Measurements from ENCODE around the gene LSM5. TPM values are rescaled to one million over a fixed set of nuclear protein-coding genes. Genes with fewer than 3 reads are reported as not detected.
"Not testable (repeated sequence)": the region's sequence is repeated elsewhere in the genome, so short reads cannot be mapped to it uniquely, and the experiment has no call there.

The LSM5 gene
- total and polyA plus RNA-seq, 9 of the 15 experiments (the other 6 are each of a cell fraction or from before 2014, with no cell fraction given) = 36.3 to 620 (median 186) TPM

DNA sequence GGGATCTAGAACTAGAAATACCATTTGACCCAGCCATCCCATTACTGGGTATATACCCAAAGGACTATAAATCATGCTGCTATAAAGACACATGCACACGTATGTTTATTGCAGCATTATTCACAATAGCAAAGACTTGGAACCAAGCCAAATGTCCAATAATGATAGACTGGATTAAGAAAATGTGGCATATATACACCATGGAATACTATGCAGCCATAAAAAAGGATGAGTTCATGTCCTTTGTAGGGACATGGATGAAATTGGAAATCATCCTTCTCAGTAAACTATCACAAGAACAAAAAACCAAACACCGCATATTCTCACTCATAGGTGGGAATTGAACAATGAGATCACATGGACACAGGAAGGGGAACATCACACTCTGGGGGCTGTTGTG is 20.2 kb downstream of the LSM5 start:
- H3K9ac ChIP-seq (ENCODE audit: insufficient read depth in 1 of 2, low read depth in 2 of 2, low read length in 2 of 2); H3K36me3 ChIP-seq (ENCODE audit: control insufficient read depth, insufficient read depth, low read length); H2AFZ ChIP-seq (ENCODE audit: low read depth, low read length); FAIRE-seq; H4K20me1 ChIP-seq (replicated peaks; ENCODE audit: control insufficient read depth, insufficient read depth, low read length); DNase-seq (ENCODE audit: extremely low read depth in 1 of 4, low spot score in 3 of 4); H3K4me1 ChIP-seq (replicated peaks in 1 of 2; ENCODE audit: control insufficient read depth in 2 of 2, insufficient read depth in 2 of 2, low read length in 2 of 2); H3K79me2 ChIP-seq (ENCODE audit: control insufficient read depth, insufficient read depth, low read length); CTCF ChIA-PET (ENCODE audit: low intra/inter-chr PET ratio); ATAC-seq; H3K9me3 ChIP-seq (replicated peaks; ENCODE audit: control insufficient read depth, insufficient read depth, low read depth, low read length); POLR2A ChIA-PET; H3K4me2 ChIP-seq (ENCODE audit: insufficient read depth, low read length); H3K4me3 ChIP-seq; H3K9me1 ChIP-seq (ENCODE audit: control insufficient read depth, insufficient read depth, low read length); intact Hi-C loops (cut with micrococcal nuclease); H3K27ac ChIP-seq (ENCODE audit: extremely low read depth, low read depth, low read length); BruUV-seq (replicated peaks); in situ Hi-C loops (cut with MboI): not testable (repeated sequence)
- peak; percentile 58; the same call in 1 of the 2 replicates for TF ChIP-seq NFIC (IDR thresholded peaks at IDR 0.05)
- no CpG with 5 or more reads among the region's 2 CpGs for WGBS (ENCODE audit: insufficient coverage, low coverage, missing lambda C conversion rate)
- H3K27me3 ChIP-seq (ENCODE audit: control insufficient read depth in 2 of 2, insufficient read depth in 2 of 2, low read length in 2 of 2) = peaks cover 7 to 12% of the 10 kb centered on the region in 2 experiments; a peak in 4 of 5 replicates

DNA sequence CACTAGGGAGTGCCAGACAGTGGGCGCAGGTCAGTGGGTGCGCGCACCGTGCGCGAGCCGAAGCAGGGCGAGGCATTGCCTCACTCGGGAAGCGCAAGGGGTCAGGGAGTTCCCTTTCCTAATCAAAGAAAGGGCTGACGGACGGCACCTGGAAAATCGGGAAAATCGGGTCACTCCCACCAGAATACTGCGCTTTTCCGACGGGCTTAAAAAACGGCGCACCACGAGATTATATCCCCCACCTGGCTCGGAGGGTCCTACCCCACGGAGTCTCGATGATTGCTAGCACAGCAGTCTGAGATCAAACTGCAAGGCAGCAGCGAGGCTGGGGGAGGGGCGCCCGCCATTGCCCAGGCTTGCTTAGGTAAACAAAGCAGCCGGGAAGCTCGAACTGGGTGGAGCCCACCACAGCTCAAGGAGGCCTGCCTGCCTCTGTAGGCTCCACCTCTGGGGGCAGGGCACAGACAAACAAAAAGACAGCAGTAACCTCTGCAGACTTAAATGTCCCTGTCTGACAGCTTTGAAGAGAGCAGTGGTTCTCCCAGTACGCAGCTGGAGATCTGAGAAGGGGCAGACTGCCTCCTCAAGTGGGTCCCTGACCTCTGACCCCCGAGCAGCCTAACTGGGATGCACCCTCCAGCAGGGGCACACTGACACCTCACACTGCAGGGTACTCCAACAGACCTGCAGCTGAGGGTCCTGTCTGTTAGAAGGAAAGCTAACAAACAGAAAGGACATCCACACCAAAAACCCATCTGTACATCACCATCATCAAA is 25.4 kb downstream of the LSM5 start:
- CTCF ChIA-PET (ENCODE audit: low intra/inter-chr PET ratio); in situ Hi-C loops (cut with MboI); H3K79me2 ChIP-seq (ENCODE audit: control insufficient read depth, insufficient read depth, low read length): not testable (repeated sequence)
- TF ChIP-seq, protein P1, sequence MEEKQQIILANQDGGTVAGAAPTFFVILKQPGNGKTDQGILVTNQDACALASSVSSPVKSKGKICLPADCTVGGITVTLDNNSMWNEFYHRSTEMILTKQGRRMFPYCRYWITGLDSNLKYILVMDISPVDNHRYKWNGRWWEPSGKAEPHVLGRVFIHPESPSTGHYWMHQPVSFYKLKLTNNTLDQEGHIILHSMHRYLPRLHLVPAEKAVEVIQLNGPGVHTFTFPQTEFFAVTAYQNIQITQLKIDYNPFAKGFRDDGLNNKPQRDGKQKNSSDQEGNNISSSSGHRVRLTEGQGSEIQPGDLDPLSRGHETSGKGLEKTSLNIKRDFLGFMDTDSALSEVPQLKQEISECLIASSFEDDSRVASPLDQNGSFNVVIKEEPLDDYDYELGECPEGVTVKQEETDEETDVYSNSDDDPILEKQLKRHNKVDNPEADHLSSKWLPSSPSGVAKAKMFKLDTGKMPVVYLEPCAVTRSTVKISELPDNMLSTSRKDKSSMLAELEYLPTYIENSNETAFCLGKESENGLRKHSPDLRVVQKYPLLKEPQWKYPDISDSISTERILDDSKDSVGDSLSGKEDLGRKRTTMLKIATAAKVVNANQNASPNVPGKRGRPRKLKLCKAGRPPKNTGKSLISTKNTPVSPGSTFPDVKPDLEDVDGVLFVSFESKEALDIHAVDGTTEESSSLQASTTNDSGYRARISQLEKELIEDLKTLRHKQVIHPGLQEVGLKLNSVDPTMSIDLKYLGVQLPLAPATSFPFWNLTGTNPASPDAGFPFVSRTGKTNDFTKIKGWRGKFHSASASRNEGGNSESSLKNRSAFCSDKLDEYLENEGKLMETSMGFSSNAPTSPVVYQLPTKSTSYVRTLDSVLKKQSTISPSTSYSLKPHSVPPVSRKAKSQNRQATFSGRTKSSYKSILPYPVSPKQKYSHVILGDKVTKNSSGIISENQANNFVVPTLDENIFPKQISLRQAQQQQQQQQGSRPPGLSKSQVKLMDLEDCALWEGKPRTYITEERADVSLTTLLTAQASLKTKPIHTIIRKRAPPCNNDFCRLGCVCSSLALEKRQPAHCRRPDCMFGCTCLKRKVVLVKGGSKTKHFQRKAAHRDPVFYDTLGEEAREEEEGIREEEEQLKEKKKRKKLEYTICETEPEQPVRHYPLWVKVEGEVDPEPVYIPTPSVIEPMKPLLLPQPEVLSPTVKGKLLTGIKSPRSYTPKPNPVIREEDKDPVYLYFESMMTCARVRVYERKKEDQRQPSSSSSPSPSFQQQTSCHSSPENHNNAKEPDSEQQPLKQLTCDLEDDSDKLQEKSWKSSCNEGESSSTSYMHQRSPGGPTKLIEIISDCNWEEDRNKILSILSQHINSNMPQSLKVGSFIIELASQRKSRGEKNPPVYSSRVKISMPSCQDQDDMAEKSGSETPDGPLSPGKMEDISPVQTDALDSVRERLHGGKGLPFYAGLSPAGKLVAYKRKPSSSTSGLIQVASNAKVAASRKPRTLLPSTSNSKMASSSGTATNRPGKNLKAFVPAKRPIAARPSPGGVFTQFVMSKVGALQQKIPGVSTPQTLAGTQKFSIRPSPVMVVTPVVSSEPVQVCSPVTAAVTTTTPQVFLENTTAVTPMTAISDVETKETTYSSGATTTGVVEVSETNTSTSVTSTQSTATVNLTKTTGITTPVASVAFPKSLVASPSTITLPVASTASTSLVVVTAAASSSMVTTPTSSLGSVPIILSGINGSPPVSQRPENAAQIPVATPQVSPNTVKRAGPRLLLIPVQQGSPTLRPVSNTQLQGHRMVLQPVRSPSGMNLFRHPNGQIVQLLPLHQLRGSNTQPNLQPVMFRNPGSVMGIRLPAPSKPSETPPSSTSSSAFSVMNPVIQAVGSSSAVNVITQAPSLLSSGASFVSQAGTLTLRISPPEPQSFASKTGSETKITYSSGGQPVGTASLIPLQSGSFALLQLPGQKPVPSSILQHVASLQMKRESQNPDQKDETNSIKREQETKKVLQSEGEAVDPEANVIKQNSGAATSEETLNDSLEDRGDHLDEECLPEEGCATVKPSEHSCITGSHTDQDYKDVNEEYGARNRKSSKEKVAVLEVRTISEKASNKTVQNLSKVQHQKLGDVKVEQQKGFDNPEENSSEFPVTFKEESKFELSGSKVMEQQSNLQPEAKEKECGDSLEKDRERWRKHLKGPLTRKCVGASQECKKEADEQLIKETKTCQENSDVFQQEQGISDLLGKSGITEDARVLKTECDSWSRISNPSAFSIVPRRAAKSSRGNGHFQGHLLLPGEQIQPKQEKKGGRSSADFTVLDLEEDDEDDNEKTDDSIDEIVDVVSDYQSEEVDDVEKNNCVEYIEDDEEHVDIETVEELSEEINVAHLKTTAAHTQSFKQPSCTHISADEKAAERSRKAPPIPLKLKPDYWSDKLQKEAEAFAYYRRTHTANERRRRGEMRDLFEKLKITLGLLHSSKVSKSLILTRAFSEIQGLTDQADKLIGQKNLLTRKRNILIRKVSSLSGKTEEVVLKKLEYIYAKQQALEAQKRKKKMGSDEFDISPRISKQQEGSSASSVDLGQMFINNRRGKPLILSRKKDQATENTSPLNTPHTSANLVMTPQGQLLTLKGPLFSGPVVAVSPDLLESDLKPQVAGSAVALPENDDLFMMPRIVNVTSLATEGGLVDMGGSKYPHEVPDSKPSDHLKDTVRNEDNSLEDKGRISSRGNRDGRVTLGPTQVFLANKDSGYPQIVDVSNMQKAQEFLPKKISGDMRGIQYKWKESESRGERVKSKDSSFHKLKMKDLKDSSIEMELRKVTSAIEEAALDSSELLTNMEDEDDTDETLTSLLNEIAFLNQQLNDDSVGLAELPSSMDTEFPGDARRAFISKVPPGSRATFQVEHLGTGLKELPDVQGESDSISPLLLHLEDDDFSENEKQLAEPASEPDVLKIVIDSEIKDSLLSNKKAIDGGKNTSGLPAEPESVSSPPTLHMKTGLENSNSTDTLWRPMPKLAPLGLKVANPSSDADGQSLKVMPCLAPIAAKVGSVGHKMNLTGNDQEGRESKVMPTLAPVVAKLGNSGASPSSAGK (IDR thresholded peaks at IDR 0.05) = peak; percentile 51; the same call in 1 of the 2 replicates

More for the DNA sequence above, 25.4 kb downstream of the LSM5 start:
- H3K27ac ChIP-seq (ENCODE audit: extremely low read depth, low read depth, low read length); POLR2A ChIA-PET; H3K9me3 ChIP-seq (replicated peaks; ENCODE audit: control insufficient read depth, insufficient read depth, low read depth, low read length); DNase-seq (ENCODE audit: extremely low read depth in 1 of 4, low spot score in 3 of 4); FAIRE-seq; intact Hi-C loops (cut with micrococcal nuclease); H3K4me1 ChIP-seq (replicated peaks in 1 of 2; ENCODE audit: control insufficient read depth in 2 of 2, insufficient read depth in 2 of 2, low read length in 2 of 2); H3K36me3 ChIP-seq (ENCODE audit: control insufficient read depth, insufficient read depth, low read length); H3K27me3 ChIP-seq (ENCODE audit: control insufficient read depth in 2 of 2, insufficient read depth in 2 of 2, low read length in 2 of 2); H3K9me1 ChIP-seq (ENCODE audit: control insufficient read depth, insufficient read depth, low read length); H4K20me1 ChIP-seq (replicated peaks; ENCODE audit: control insufficient read depth, insufficient read depth, low read length): not testable (repeated sequence)
- H3K4me2 ChIP-seq (ENCODE audit: insufficient read depth, low read length) = peak overlapping the region; percentile 73; the same call in 1 of the 2 replicates
- BruUV-seq (replicated peaks) = TSS peak; percentile 76
- WGBS (ENCODE audit: insufficient coverage, low coverage, missing lambda C conversion rate) = under 1% methylated on average over 14 of the region's 30 CpGs
- H3K4me3 ChIP-seq = peak overlapping the region; percentile 38
- peak overlapping the region; percentile 46 to 68; a peak in 2 of 4 replicates for H3K9ac ChIP-seq (ENCODE audit: insufficient read depth in 1 of 2, low read depth in 2 of 2, low read length in 2 of 2)
- peak overlapping the region; percentile 94 for H2AFZ ChIP-seq (ENCODE audit: low read depth, low read length)
- ATAC-seq = peak; percentile 61

Data from K562 (cell line).